Aorta (tissue), 5 donors: ENCODE results near the gene MKRN1. TPM values are rescaled to one million over a fixed set of nuclear protein-coding genes. Genes with fewer than 3 reads are reported as not detected.

Experiments used
- ATAC-seq: fragments of 200-7000 bp; cut with Tn5 transposase; one replicate; pipeline ENCODE4 v1.9.1; 2022; ENCODE audit warnings: moderate library complexity; ENCODE audit not compliant: low FRiP score
- DNase-seq, 2 donors: peaks; one replicate each; pipeline ENCODE4 v3.0.0-alpha.2; 2020
- H3K27ac ChIP-seq, 2 donors: one replicate each; pipeline ENCODE4 v1.5.1; 2013; ENCODE audit warnings: low read length in 2 of 2, mild to moderate bottlenecking in 2 of 2, moderate library complexity in 2 of 2, control low read depth in 1 of 2, inconsistent platforms in 1 of 2, low read depth in 1 of 2
- H3K27me3 ChIP-seq, 2 donors: one replicate each; pipeline ENCODE4 v1.6.1; 2013; ENCODE audit warnings: control low read depth in 1 of 2, low read length in 1 of 2, mild to moderate bottlenecking in 1 of 2, moderate library complexity in 1 of 2; ENCODE audit not compliant: insufficient read depth in 2 of 2, control insufficient read depth in 1 of 2
- H3K36me3 ChIP-seq, 2 donors: one replicate each; pipeline ENCODE4 v1.6.1; 2013; ENCODE audit warnings: control low read depth in 1 of 2, low read length in 1 of 2, mild to moderate bottlenecking in 1 of 2; ENCODE audit not compliant: insufficient read depth in 2 of 2, control insufficient read depth in 1 of 2
- H3K4me1 ChIP-seq, 2 donors: one replicate each; pipeline ENCODE4 v1.6.1; 2013; ENCODE audit warnings: low read length in 2 of 2, control low read depth in 1 of 2, mild to moderate bottlenecking in 1 of 2, moderate library complexity in 1 of 2; ENCODE audit not compliant: insufficient read depth in 2 of 2, control insufficient read depth in 1 of 2
- H3K4me3 ChIP-seq, 2 donors: one replicate each; pipeline ENCODE4 v1.5.1; 2013; ENCODE audit warnings: low read length in 2 of 2, control low read depth in 1 of 2, mild to moderate bottlenecking in 1 of 2
- H3K9me3 ChIP-seq: one replicate; pipeline ENCODE4 v1.6.1; 2013; ENCODE audit warnings: mild to moderate bottlenecking, low read length; ENCODE audit not compliant: control insufficient read depth
- WGBS, 2 donors: extraction: QIAGEN DNeasy Blood & Tissue Kit; methylation state at CpG; one replicate each; pipeline ENCODE4 v1.1.7; 2013; 5-methylcytosine and 5-hydroxymethylcytosine counted together
- intact Hi-C, 2 donors: fragments of 100-400 bp; cut with DNase I; formaldehyde crosslinking; loops; one replicate each; pipeline versions ENCODE4 v1.14.2 to v1.15.0; 2022
- long read RNA-seq, 2 donors: library from polyadenylated mRNA; unstranded; transcript quantifications; one replicate each; pipeline ENCODE4 v2.0.0, GENCODE V29; 2020 to 2021
- polyA plus RNA-seq, 2 donors: library from polyadenylated mRNA; stranded (reverse); fragments of 200-250 nt; gene quantifications; one replicate each; pipeline ENCODE4 v1.2.3, GENCODE V29; 2013
- total RNA-seq, 2 donors: library from RNA; stranded (reverse); fragmentation: NEBNext Ultra II Directional; extraction: Animal tissue kit (Norgen Biotek cat#: 25700); gene quantifications; one replicate each; pipeline ENCODE4 v1.2.1, GENCODE V29; 2021
- donor health status: healthy with polysubstance abuse.
- donor health status: Bipolar disorder and iron deficiency.
- donor health status: DM: no; HTN: no; CAD: no.
- donor health status: DM: no; HTN: no; CAD: no.
- donor health status: DM: yes; HTN: yes; CAD: no.

Gene MKRN1, protein sequence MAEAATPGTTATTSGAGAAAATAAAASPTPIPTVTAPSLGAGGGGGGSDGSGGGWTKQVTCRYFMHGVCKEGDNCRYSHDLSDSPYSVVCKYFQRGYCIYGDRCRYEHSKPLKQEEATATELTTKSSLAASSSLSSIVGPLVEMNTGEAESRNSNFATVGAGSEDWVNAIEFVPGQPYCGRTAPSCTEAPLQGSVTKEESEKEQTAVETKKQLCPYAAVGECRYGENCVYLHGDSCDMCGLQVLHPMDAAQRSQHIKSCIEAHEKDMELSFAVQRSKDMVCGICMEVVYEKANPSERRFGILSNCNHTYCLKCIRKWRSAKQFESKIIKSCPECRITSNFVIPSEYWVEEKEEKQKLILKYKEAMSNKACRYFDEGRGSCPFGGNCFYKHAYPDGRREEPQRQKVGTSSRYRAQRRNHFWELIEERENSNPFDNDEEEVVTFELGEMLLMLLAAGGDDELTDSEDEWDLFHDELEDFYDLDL
- 10 to 100 TPM; 68.5 to 69.2 TPM for total RNA-seq
- 10 to 100 TPM; 51.2 to 51.8 TPM for polyA plus RNA-seq
- long read RNA-seq, donor 1, transcript MKRN1-202 (5 exons, 1,601 nt): minor isoform, 7 of 82 reads
- long read RNA-seq, donor 1, transcript MKRN1-205 (4 exons, 583 nt): minor isoform, 5 of 82 reads
- long read RNA-seq, donor 1, transcript MKRN1-201 (8 exons, 3,151 nt): major isoform, 48 of 82 reads
- long read RNA-seq, donor 1, partial matches to known transcripts: 13 of 82 reads
- long read RNA-seq, donor 1, other reads (novel, unspliced or antisense): 9 of 82 reads
- long read RNA-seq, donor 2, transcript MKRN1-201 (8 exons, 3,151 nt): major isoform, 62 of 89 reads
- long read RNA-seq, donor 2, partial matches to known transcripts: 6 of 89 reads
- long read RNA-seq, donor 2, other reads (novel, unspliced or antisense): 15 of 89 reads

- DNase-seq (peak; percentile 96 to 97), ATAC-seq (peak; percentile 95)
- H3K27me3 ChIP-seq: no peaks in the 10 kb centered on the region
- H3K27ac ChIP-seq: peak within 1 kb of the TSS in 1 of 2 donors; percentile 28
- WGBS, 2 donors: 1% methylated on average over 56 to 71 of the region's 71 CpGs
- H3K9me3 ChIP-seq: no peaks in the 10 kb centered on the region
- no peaks in the 10 kb centered on the region for H3K4me1 ChIP-seq
- intact Hi-C loops: loop anchor here (5.0 to 10.0 kb wide), 2 partner anchors 173 to 536 kb away; partner anchors contain the start of gene MRPS33 (in 1 of the 2)
- H3K36me3 ChIP-seq: no peaks in the 10 kb centered on the region
- H3K4me3 ChIP-seq: peak within 1 kb of the TSS; percentile 90 to 93
Observed at GRCh38 chr7:140479062-140479738, at the start of gene MKRN1. Gene MKRN1 (minus strand): TSS chr7:140479505. CDS start chr7:140479344, 161 bp downstream.

- 85 to 86% methylated on average over 31 of the region's 31 CpGs for WGBS, 2 donors
- no peaks in the 10 kb centered on the region for H3K36me3 ChIP-seq
- intact Hi-C loops: no loop called here
- no peaks in the 10 kb centered on the region for H3K27me3 ChIP-seq
- DNase-seq (no peak), ATAC-seq (no peak)
- no peak overlapping the region for H3K27ac ChIP-seq
- no peak overlapping the region for H3K4me3 ChIP-seq
- H3K9me3 ChIP-seq: no peaks in the 10 kb centered on the region
- no peaks in the 10 kb centered on the region for H3K4me1 ChIP-seq
Observed at GRCh38 chr7:140526787-140527664, 47.7 kb upstream of the MKRN1 start.

GRCh38 chr7:140526214-140526613, 46.9 kb upstream of the MKRN1 start:
- ATAC-seq (no peak), DNase-seq (no peak)
- Histone ChIP-seq H3K27ac (no peak overlapping the region), H3K4me3 (no peak overlapping the region), H3K9me3 (no peaks in the 10 kb centered on the region), H3K36me3 (no peaks in the 10 kb centered on the region), H3K27me3 (no peaks in the 10 kb centered on the region), H3K4me1 (no peaks in the 10 kb centered on the region)
- intact Hi-C loops: no loop called here
- WGBS, 2 donors: 86 to 87% methylated on average over 9 of the region's 9 CpGs

DNA sequence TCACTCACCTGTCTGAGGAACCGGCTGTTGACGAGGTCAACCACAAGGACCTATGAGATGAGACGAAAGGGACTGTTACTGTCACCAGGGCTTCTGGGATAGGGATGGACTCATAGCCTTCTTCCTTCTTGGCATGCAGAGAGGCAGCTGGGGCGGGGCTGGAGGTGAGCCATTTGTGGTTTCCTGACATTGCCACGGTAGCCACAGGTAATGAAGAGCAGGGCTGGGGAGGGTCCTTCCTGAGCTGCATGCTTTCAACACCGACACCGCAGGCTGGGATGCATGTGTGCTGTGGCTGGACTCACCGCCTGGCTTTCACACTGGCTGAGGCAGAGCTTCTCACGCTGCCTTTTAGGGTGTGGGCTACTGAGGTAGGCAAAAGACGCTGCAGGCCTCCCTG, 46.4 kb upstream of the MKRN1 start:
- DNase-seq: no peak
- H3K4me3 ChIP-seq: no peak overlapping the region
- no peak for ATAC-seq
- 84 to 87% methylated on average over 10 of the region's 10 CpGs for WGBS, 2 donors
- H3K9me3 ChIP-seq: no peaks in the 10 kb centered on the region
- no peaks in the 10 kb centered on the region for H3K36me3 ChIP-seq
- no peaks in the 10 kb centered on the region for H3K27me3 ChIP-seq
- intact Hi-C loops: no loop called here
- H3K27ac ChIP-seq: no peak overlapping the region
- H3K4me1 ChIP-seq: no peaks in the 10 kb centered on the region

GRCh38 chr7:140521421-140521820, 42.1 kb upstream of the MKRN1 start:
- ATAC-seq (no peak), DNase-seq (no peak)
- Histone ChIP-seq H3K9me3 (no peaks in the 10 kb centered on the region), H3K27ac (no peak overlapping the region), H3K36me3 (no peaks in the 10 kb centered on the region), H3K27me3 (no peaks in the 10 kb centered on the region), H3K4me1 (no peaks in the 10 kb centered on the region), H3K4me3 (no peak overlapping the region)
- WGBS, 2 donors: 89% methylated on average over 3 of the region's 3 CpGs
- intact Hi-C loops: no loop called here

DNA sequence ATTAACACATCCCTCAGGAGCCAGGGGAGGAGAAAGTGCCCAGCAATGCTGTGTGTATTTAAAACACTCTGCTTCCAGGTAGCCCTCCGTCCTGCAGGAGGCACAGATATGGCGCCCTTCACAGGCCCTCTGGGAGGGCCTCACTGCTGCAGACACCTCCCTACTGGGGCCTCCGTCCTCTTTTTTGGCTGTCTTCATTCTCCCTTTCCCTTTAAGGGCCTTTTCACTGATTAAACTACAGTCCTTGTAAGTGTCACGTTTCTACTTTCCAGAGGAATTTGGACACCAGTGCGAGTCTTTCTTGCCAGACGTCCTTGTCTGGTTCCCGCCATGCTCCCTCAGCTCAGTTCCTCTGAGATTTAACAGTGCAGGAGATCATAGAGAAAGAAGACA, 39.7 kb upstream of the MKRN1 start:
- no peak for DNase-seq
- Histone ChIP-seq H3K4me3 (no peak overlapping the region), H3K27me3 (no peaks in the 10 kb centered on the region), H3K9me3 (no peaks in the 10 kb centered on the region), H3K27ac (no peak overlapping the region), H3K36me3 (no peaks in the 10 kb centered on the region), H3K4me1 (no peaks in the 10 kb centered on the region)
- peak; percentile 12 for ATAC-seq
- intact Hi-C loops: loop anchor here in 1 of 2 donors (2.0 kb wide), 1 partner anchor 134 kb away; no protein-coding TSS in a partner anchor
- 26 to 34% methylated on average over 7 of the region's 7 CpGs for WGBS, 2 donors

DNA sequence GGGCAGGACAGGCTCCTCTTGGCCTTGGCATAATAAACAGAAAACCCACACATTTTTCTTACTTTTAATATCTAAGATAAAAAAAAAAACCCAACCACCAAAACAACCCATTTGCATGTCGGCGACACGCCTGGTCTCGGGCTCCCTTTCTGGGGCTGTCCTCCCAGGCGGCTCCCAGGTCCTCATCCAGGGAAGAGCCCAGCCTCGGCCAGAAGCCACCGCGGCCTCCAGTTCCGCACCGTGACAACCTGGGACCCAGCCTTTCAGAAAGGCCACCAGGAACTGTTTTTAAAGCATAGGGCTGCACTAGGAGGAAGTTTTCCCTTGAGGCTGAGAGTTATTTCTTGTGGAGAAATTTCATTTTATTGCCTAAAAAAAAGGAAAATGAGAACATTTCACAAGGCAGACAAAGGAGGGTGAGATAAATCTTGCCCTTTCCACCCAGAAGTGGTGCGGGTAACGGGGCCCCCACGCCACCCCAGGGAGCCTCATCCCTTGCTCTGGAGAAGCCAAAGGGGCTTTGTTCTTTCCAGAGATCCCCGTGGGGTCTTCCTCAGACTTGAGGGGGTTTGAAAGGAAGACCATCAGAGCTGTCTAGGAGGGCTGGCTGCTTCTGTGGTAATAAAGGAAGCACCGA, 39.2 kb upstream of the MKRN1 start:
- no peaks in the 10 kb centered on the region for H3K9me3 ChIP-seq
- H3K27me3 ChIP-seq: no peaks in the 10 kb centered on the region
- WGBS, 2 donors: 87% methylated on average over 15 of the region's 15 CpGs
- H3K27ac ChIP-seq: no peak overlapping the region
- ATAC-seq: peak; percentile 21
- H3K36me3 ChIP-seq: no peaks in the 10 kb centered on the region
- DNase-seq: no peak
- intact Hi-C loops: loop anchor here (1.0 to 2.0 kb wide), 2 partner anchors 134 to 135 kb away; no protein-coding TSS in a partner anchor
- H3K4me1 ChIP-seq: no peaks in the 10 kb centered on the region
- H3K4me3 ChIP-seq: no peak overlapping the region
